ENCODE data around the gene LCN2.
A peak's percentile ranks its signal among the peaks of the same experiment; 100 is the strongest.

Gene LCN2

DNA sequence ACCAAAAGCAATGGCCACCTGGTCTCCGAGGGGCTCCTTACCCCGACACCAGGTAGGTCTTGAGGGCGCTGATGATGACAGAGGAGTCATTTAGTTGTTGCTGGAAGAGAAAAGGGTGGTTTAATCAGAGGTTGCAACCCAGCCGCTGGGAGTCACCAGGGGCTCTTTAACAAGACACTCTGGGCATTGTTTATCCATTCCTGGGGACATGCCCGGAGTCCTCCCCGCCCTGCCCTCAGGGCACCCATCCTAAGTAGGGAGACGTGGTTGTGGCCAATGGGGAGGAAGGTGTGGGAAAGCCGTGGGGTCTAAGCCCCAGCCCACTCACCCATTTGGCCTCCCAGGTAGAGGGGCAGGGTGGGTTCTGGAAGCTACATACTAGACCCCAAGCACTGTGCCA, 24.8 kb upstream of the LCN2 start:
- TF ChIP-seq, protein P1, sequence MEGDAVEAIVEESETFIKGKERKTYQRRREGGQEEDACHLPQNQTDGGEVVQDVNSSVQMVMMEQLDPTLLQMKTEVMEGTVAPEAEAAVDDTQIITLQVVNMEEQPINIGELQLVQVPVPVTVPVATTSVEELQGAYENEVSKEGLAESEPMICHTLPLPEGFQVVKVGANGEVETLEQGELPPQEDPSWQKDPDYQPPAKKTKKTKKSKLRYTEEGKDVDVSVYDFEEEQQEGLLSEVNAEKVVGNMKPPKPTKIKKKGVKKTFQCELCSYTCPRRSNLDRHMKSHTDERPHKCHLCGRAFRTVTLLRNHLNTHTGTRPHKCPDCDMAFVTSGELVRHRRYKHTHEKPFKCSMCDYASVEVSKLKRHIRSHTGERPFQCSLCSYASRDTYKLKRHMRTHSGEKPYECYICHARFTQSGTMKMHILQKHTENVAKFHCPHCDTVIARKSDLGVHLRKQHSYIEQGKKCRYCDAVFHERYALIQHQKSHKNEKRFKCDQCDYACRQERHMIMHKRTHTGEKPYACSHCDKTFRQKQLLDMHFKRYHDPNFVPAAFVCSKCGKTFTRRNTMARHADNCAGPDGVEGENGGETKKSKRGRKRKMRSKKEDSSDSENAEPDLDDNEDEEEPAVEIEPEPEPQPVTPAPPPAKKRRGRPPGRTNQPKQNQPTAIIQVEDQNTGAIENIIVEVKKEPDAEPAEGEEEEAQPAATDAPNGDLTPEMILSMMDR (IDR thresholded peaks at IDR 0.05; ENCODE audit: insufficient read depth, low read depth, low read length, missing control alignments) = no peak
- no peak for DNase-seq (ENCODE audit: low read depth)
- H3K4me3 ChIP-seq (ENCODE audit: low read length) = no peak overlapping the region

DNA sequence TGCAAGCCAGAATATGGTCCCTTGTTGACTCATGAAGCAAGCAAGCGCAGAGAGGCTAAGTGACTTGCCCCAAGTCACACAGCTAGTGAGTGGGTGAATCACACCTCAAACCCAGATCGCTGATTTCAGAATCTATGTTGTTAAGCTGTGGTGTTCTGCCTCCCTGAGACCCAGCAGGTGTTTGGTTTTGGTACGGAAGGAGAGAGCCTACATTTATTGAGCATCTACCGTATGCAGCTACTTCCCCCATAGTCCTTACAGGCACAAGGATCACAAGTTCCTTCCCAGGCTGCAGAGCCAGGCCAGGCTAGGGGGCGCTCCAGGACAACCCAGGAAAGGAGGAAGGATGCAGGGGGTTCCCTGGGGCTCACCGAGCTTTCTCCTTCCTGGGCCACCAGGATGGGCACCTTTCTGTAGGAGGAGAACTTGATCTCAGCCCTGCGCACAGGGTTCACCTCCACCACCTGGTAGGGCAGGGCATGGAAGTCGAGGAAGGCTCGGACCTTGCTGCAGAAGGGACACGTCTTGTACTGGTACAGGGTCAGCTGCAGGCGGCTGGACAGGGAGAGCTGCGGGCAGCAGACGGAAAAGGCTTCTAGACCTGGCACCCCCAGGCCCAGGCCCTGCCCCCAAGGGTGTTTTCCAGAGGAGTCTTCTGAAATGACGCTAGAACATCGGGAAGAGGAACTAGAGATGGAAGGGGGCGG, 24.2 kb upstream of the LCN2 start:
- peak; percentile 82 for DNase-seq (ENCODE audit: low read depth)
- H3K4me3 ChIP-seq (ENCODE audit: low read length) = no peak overlapping the region
- TF ChIP-seq, protein P1 (IDR thresholded peaks at IDR 0.05; ENCODE audit: insufficient read depth, low read depth, low read length, missing control alignments) = peak; percentile 80

GRCh38 chr9:128125580-128126354, 23.5 kb upstream of the LCN2 start:
- DNase-seq (ENCODE audit: low read depth) = no peak
- peak overlapping the region; percentile 13 for H3K4me3 ChIP-seq (ENCODE audit: low read length)
- TF ChIP-seq, protein P1 (IDR thresholded peaks at IDR 0.05; ENCODE audit: insufficient read depth, low read depth, low read length, missing control alignments) = no peak

GRCh38 chr9:128127568-128127989, 21.7 kb upstream of the LCN2 start, which contains the start of gene PTGES2:
TSS of gene PTGES2 (minus strand) at chr9:128127729. CDS start at chr9:128127717, 12 bp downstream.
- peak; percentile 87 for DNase-seq (ENCODE audit: low read depth)
- H3K4me3 ChIP-seq (ENCODE audit: low read length) = peak within 1 kb of the TSS; percentile 93
- TF ChIP-seq, protein P1 (IDR thresholded peaks at IDR 0.05; ENCODE audit: insufficient read depth, low read depth, low read length, missing control alignments) = no peak

GRCh38 chr9:128127990-128128835, 21.0 kb upstream of the LCN2 start:
- H3K4me3 ChIP-seq (ENCODE audit: low read length) = peak overlapping the region; percentile 93
- DNase-seq (ENCODE audit: low read depth) = peak; percentile 93
- TF ChIP-seq, protein P1 (IDR thresholded peaks at IDR 0.05; ENCODE audit: insufficient read depth, low read depth, low read length, missing control alignments) = no peak

DNA sequence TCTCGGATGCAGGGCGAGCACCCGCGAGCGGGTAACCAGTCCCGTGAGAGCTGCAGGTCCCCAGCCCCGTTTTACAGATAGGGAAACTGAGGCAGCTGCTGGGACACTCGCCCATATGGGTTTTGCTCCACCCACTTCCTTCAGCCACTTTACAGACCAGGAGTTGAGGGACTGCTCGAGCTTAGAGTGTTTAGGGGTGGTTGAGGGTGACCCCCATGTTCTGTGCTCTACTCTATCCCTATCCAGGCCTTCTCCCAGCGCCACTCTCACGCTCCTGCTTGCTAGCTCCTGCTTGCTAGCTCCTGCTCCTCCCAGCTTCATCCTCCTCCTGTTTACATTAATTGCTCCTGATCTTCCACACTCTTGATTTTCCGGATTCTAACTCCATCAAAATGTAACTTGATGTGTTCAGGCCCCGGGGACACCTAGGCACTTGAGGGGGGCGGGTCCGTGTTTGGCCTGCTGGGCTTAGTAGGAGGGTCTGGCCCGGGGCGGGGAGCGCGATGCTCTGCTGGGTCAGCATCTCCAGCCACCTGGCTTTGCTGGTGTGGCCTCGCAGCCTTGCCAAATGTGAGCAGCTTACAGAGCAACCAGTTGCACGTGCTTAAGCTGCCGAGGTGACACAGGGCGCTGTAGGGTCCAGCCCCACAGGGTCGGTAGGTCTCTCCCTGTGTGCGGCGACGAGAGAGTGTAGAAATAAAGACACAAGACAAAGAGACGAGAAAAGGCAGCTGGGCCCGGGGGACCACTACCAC, 20.2 kb upstream of the LCN2 start:
- H3K4me3 ChIP-seq (ENCODE audit: low read length) = peak overlapping the region; percentile 93
- TF ChIP-seq, protein P1 (IDR thresholded peaks at IDR 0.05; ENCODE audit: insufficient read depth, low read depth, low read length, missing control alignments) = no peak
- no peak for DNase-seq (ENCODE audit: low read depth)

All from epithelial cell of esophagus (primary cell).